Osteoblast (primary cell): ENCODE data around the gene GLT1D1. TPM values are rescaled to one million over a fixed set of nuclear protein-coding genes. Genes with fewer than 3 reads are reported as not detected.

Experiments used
- DNase-seq: peaks from one replicate; pipeline ENCODE4 v3.0.0; 2011; ENCODE audit warnings: low spot score, mixed read lengths; ENCODE audit not compliant: insufficient read length; ENCODE audit errors: missing footprints
- H2AFZ ChIP-seq: 2 replicates; pipeline ENCODE4 v1.6.0; 2011; ENCODE audit warnings: mild to moderate bottlenecking, low read length
- H3K27ac ChIP-seq: 2 replicates; pipeline ENCODE4 v1.5.1; 2011; ENCODE audit warnings: mild to moderate bottlenecking, low read depth, low read length, moderate library complexity
- H3K27me3 ChIP-seq: 2 replicates; pipeline ENCODE4 v1.6.0; 2012; ENCODE audit warnings: mild to moderate bottlenecking, control low read depth, inconsistent platforms, low read length, moderate library complexity; ENCODE audit not compliant: insufficient read depth
- H3K36me3 ChIP-seq: 2 replicates; pipeline ENCODE4 v1.5.1; 2011; ENCODE audit warnings: mild to moderate bottlenecking, low read length, control low read depth, moderate library complexity; ENCODE audit not compliant: insufficient read depth
- H3K4me1 ChIP-seq: 2 replicates; pipeline ENCODE4 v1.5.1; 2011; ENCODE audit warnings: mild to moderate bottlenecking, low read length, control low read depth, moderate library complexity; ENCODE audit not compliant: insufficient read depth
- H3K4me2 ChIP-seq: 2 replicates; pipeline ENCODE4 v1.6.0; 2011; ENCODE audit warnings: mild to moderate bottlenecking, low read length; ENCODE audit not compliant: insufficient read depth
- H3K4me3 ChIP-seq: fragments of 200-600 bp; sonication (generic); 3 replicates; pipeline ENCODE4 v1.5.1; 2012; ENCODE audit warnings: mild to moderate bottlenecking, low read length, inconsistent platforms; ENCODE audit not compliant: insufficient read depth
- H3K79me2 ChIP-seq: 2 replicates; pipeline ENCODE4 v1.6.0; 2012; ENCODE audit warnings: mild to moderate bottlenecking, low read length, control low read depth, inconsistent platforms; ENCODE audit not compliant: insufficient read depth
- H3K9me3 ChIP-seq: 2 replicates; pipeline ENCODE4 v1.5.1; 2011; ENCODE audit warnings: low read depth, low read length, control low read depth
- H4K20me1 ChIP-seq: 2 replicates; pipeline ENCODE4 v1.6.0; 2012; ENCODE audit warnings: mild to moderate bottlenecking, low read length, control low read depth; ENCODE audit not compliant: insufficient read depth
- total RNA-seq: library from RNA; depleted of rRNA; stranded (reverse); fragments of >200 nt; gene quantifications from 2 replicates; pipeline ENCODE4 v1.2.3, GENCODE V29; 2012
- TF ChIP-seq, protein P1 (sequence below): IDR thresholded peaks from 2 replicates; pipeline ENCODE4 v1.5.1; 2011; ENCODE audit warnings: mild to moderate bottlenecking, low read depth, low read length, moderate library complexity; ENCODE audit errors: extremely low read depth

Gene GLT1D1
- total RNA-seq, 1 donor = not detected

DNA sequence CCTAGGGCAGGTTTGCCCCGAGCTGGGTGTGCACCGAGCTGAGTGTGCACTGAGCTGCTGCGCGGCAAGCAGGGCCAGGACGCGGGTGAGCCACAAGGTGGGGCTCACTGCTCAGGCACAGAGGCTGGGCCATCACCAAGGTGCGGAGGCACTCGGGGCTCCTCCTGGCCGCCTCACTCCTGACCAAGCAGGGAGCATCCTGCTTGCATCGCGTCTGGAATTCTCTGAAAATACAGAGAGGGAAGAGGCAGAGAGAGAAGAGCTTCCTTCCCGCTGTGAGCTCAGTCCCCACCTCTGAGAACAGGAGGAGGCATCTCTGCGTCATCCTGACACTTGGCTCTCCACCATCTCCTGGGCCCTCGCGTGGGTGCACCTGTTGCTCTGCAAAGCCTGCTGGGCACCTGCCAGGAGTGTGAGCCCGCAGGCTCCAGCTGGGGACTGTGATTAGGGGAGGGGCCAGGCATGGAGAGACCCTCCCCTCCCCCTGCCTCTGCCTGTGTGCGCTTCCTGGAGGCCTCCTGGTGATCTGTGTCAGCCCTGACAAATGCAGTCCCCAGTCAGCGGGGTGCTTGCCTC lies 116.3 kb downstream of the GLT1D1 start:
- H2AFZ ChIP-seq = no peak overlapping the region
- DNase-seq = no peak
- no peaks in the 10 kb centered on the region for H3K36me3 ChIP-seq
- H3K4me3 ChIP-seq = no peak overlapping the region
- no peaks in the 10 kb centered on the region for H3K4me1 ChIP-seq
- no peak overlapping the region for H3K27ac ChIP-seq
- no peaks in the 10 kb centered on the region for H3K79me2 ChIP-seq
- no peaks in the 10 kb centered on the region for H3K9me3 ChIP-seq
- H3K27me3 ChIP-seq = no peaks in the 10 kb centered on the region
- H3K4me2 ChIP-seq = no peak overlapping the region
- TF ChIP-seq, protein P1, sequence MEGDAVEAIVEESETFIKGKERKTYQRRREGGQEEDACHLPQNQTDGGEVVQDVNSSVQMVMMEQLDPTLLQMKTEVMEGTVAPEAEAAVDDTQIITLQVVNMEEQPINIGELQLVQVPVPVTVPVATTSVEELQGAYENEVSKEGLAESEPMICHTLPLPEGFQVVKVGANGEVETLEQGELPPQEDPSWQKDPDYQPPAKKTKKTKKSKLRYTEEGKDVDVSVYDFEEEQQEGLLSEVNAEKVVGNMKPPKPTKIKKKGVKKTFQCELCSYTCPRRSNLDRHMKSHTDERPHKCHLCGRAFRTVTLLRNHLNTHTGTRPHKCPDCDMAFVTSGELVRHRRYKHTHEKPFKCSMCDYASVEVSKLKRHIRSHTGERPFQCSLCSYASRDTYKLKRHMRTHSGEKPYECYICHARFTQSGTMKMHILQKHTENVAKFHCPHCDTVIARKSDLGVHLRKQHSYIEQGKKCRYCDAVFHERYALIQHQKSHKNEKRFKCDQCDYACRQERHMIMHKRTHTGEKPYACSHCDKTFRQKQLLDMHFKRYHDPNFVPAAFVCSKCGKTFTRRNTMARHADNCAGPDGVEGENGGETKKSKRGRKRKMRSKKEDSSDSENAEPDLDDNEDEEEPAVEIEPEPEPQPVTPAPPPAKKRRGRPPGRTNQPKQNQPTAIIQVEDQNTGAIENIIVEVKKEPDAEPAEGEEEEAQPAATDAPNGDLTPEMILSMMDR = no peak
- H4K20me1 ChIP-seq = no peaks in the 10 kb centered on the region

DNA sequence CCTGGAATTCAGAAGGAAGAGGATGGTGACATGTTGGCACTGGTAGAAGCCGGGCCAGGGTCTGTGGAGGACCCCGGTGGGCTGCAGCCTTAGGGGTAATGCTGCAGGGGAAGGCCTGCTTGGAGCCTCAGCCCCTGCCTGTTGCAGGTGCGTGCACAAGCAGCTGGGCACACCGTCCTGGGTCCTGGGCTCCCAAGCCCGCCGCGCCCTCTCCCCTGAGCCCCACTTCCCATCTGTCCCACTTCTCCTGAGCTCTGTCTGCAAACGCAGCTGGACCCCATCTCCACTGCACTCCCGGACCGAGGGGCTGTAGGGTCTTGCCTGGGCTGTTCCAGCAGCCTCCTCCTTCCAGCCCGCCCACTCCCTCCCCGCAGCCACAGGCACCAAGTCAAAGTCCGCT lies 116.8 kb downstream of the GLT1D1 start:
- Histone ChIP-seq H3K4me3 (no peak overlapping the region), H3K79me2 (no peaks in the 10 kb centered on the region), H3K27ac (no peak overlapping the region), H4K20me1 (no peaks in the 10 kb centered on the region), H2AFZ (no peak overlapping the region), H3K27me3 (no peaks in the 10 kb centered on the region), H3K4me1 (no peaks in the 10 kb centered on the region), H3K4me2 (no peak overlapping the region), H3K9me3 (no peaks in the 10 kb centered on the region), H3K36me3 (no peaks in the 10 kb centered on the region)
- TF ChIP-seq, protein P1 = no peak
- DNase-seq = no peak

DNA sequence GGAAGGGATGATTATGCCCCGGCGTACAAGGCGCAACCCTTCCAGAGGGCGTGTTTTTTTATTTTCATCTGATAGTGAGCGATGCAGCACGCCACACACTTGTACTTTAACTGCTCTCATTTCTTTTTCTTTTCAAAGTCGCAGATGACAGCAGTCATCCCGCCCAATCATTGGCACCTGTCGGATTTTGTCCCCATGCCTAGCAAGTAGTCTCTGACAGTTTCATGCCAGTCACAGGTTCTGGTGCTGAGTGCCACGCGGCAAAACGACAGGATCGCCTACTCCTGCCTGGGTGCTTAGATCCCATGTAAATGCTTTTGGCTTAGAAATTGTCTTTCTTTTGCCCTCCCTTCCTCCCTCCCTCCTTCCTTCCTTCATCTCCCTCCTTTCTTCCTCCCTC lies 117.7 kb downstream of the GLT1D1 start:
- Histone ChIP-seq H3K4me1 (no peaks in the 10 kb centered on the region), H3K79me2 (no peaks in the 10 kb centered on the region)
- no peak for DNase-seq

DNA sequence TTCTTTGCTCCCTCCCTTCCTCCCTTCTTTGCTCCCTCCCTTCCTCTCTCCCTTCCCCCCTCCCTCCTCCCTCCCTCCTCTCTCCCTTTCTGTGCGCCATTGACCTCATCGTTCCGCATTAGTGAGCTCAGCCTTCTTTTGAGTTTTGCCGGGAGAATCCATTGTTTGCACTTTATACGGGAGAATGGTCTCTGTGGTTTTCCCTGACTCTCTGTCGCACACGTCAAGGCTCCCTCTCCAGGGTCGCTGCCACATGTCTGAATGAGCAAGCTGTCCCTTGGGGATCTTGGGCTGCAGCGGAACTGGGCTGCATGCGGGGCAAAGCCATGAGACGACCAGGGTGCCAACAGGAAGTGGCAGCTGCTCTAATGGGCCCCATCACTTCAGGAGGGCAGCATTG lies 118.5 kb downstream of the GLT1D1 start:
- Histone ChIP-seq H2AFZ (no peak overlapping the region), H3K4me3 (no peak overlapping the region), H3K4me1 (no peaks in the 10 kb centered on the region), H3K27ac (no peak overlapping the region), H4K20me1 (no peaks in the 10 kb centered on the region), H3K36me3 (no peaks in the 10 kb centered on the region), H3K9me3 (no peaks in the 10 kb centered on the region), H3K79me2 (no peaks in the 10 kb centered on the region), H3K27me3 (no peaks in the 10 kb centered on the region), H3K4me2 (no peak overlapping the region)
- TF ChIP-seq, protein P1 = no peak
- DNase-seq = no peak

More for the DNA sequence above, 117.7 kb downstream of the GLT1D1 start:
- H3K4me2 ChIP-seq = no peak overlapping the region
- H2AFZ ChIP-seq = no peak overlapping the region
- no peaks in the 10 kb centered on the region for H3K36me3 ChIP-seq
- H4K20me1 ChIP-seq = no peaks in the 10 kb centered on the region
- no peaks in the 10 kb centered on the region for H3K27me3 ChIP-seq
- H3K4me3 ChIP-seq = no peak overlapping the region
- H3K27ac ChIP-seq = no peak overlapping the region
- TF ChIP-seq, protein P1 = no peak
- H3K9me3 ChIP-seq = no peaks in the 10 kb centered on the region
